H9 (cell line): ENCODE data around the gene PVR. TPM values are rescaled to one million over a fixed set of nuclear protein-coding genes. Genes with fewer than 3 reads are reported as not detected.

Experiments
- DNase-seq: peaks from one replicate; pipeline ENCODE4 v3.0.0-alpha.2; 2017
- H2AFZ ChIP-seq: one replicate; pipeline ENCODE4 v1.6.1; 2013; ENCODE audit warnings: mild to moderate bottlenecking, low read length, control low read depth, moderate library complexity
- H2AK5ac ChIP-seq: 2 replicates; pipeline ENCODE4 v1.6.1; 2013; ENCODE audit warnings: low read length, control low read depth, mixed read lengths; ENCODE audit not compliant: insufficient read length
- H2BK120ac ChIP-seq: one replicate; pipeline ENCODE4 v1.6.1; 2013; ENCODE audit warnings: low read depth, mild to moderate bottlenecking, low read length, control low read depth, inconsistent platforms; ENCODE audit not compliant: poor library complexity, severe bottlenecking
- H2BK12ac ChIP-seq: 2 replicates; pipeline ENCODE4 v1.6.1; 2013; ENCODE audit warnings: low read length, control low read depth, mixed read lengths, low read depth; ENCODE audit not compliant: insufficient read length
- H2BK15ac ChIP-seq: 2 replicates; pipeline ENCODE4 v1.6.1; 2013; ENCODE audit warnings: low read depth, low read length, control low read depth
- H2BK20ac ChIP-seq: one replicate; pipeline ENCODE4 v1.6.1; 2013; ENCODE audit warnings: low read depth, mild to moderate bottlenecking, low read length, control low read depth, inconsistent platforms; ENCODE audit not compliant: poor library complexity, severe bottlenecking
- H2BK5ac ChIP-seq: 2 replicates; pipeline ENCODE4 v1.6.1; 2013; ENCODE audit warnings: low read length, control low read depth, mixed read lengths; ENCODE audit not compliant: insufficient read length
- H3K14ac ChIP-seq: 2 replicates; pipeline ENCODE4 v1.6.1; 2013; ENCODE audit warnings: low read length, control low read depth; ENCODE audit not compliant: insufficient read depth
- H3K18ac ChIP-seq: 2 replicates; pipeline ENCODE4 v1.6.1; 2013; ENCODE audit warnings: low read depth, mild to moderate bottlenecking, mixed read lengths, low read length, control low read depth; ENCODE audit not compliant: insufficient read length
- H3K23ac ChIP-seq: 2 replicates; pipeline ENCODE4 v1.6.1; 2013; ENCODE audit warnings: low read length, control low read depth, mixed read lengths, low read depth; ENCODE audit not compliant: insufficient read length
- H3K23me2 ChIP-seq: 2 replicates; pipeline ENCODE4 v1.6.1; 2013; ENCODE audit warnings: low read depth, mild to moderate bottlenecking, mixed read lengths, low read length, control low read depth; ENCODE audit not compliant: insufficient read length, poor library complexity, severe bottlenecking
- H3K27ac ChIP-seq: 2 replicates; pipeline ENCODE4 v1.5.1; 2013; ENCODE audit warnings: low read length, control low read depth, mixed read lengths, low read depth; ENCODE audit not compliant: insufficient read length
- H3K27me3 ChIP-seq: 2 replicates; pipeline ENCODE4 v1.6.1; 2013; ENCODE audit warnings: low read length, control low read depth, inconsistent platforms; ENCODE audit not compliant: insufficient read depth
- H3K4ac ChIP-seq: 2 replicates; pipeline ENCODE4 v1.6.1; 2013; ENCODE audit warnings: low read depth, mild to moderate bottlenecking, control low read depth, inconsistent platforms, low read length, moderate library complexity
- H3K4me1 ChIP-seq: 2 replicates; pipeline ENCODE4 v1.6.1; 2013; ENCODE audit warnings: low read length, control low read depth, inconsistent platforms; ENCODE audit not compliant: insufficient read depth
- H3K4me2 ChIP-seq: 2 replicates; pipeline ENCODE4 v1.6.1; 2013; ENCODE audit warnings: low read length, control low read depth, mixed read lengths; ENCODE audit not compliant: insufficient read length, insufficient read depth
- H3K56ac ChIP-seq: 2 replicates; pipeline ENCODE4 v1.6.1; 2013; ENCODE audit warnings: low read depth, mild to moderate bottlenecking, mixed read lengths, low read length, control low read depth; ENCODE audit not compliant: insufficient read length
- H3K79me1 ChIP-seq: 2 replicates; pipeline ENCODE4 v1.6.1; 2013; ENCODE audit warnings: low read depth, mild to moderate bottlenecking, moderate library complexity, low read length, control low read depth, inconsistent platforms; ENCODE audit not compliant: insufficient read depth, poor library complexity, severe bottlenecking
- H3K79me2 ChIP-seq: 2 replicates; pipeline ENCODE4 v1.6.1; 2013; ENCODE audit warnings: low read length, control low read depth, inconsistent platforms; ENCODE audit not compliant: insufficient read depth
- H3K9ac ChIP-seq: 2 replicates; pipeline ENCODE4 v1.6.1; 2013; ENCODE audit warnings: low read length, control low read depth, mixed read lengths; ENCODE audit not compliant: insufficient read length; ENCODE audit errors: extremely low read depth
- H3K9me3 ChIP-seq: one replicate; pipeline ENCODE4 v1.6.1; 2013; ENCODE audit warnings: low read depth, low read length, inconsistent platforms; ENCODE audit not compliant: control insufficient read depth
- H3T11ph ChIP-seq: one replicate; pipeline ENCODE4 v1.6.1; 2013; ENCODE audit warnings: mild to moderate bottlenecking, low read length, control low read depth, inconsistent platforms
- H4K20me1 ChIP-seq: one replicate; pipeline ENCODE4 v1.6.1; 2013; ENCODE audit not compliant: control insufficient read depth, insufficient read length, insufficient read depth
- H4K5ac ChIP-seq: 2 replicates; pipeline ENCODE4 v1.6.1; 2013; ENCODE audit warnings: low read depth, mild to moderate bottlenecking, mixed read lengths, low read length, control low read depth; ENCODE audit not compliant: insufficient read length
- H4K8ac ChIP-seq: replicated peaks from 2 replicates; pipeline ENCODE4 v1.6.1; 2013; ENCODE audit warnings: low read length, control low read depth, mixed read lengths, low read depth; ENCODE audit not compliant: insufficient read length
- H4K91ac ChIP-seq: 2 replicates; pipeline ENCODE4 v1.6.1; 2013; ENCODE audit warnings: low read depth, mild to moderate bottlenecking, moderate library complexity, mixed read lengths, low read length, control low read depth; ENCODE audit not compliant: insufficient read length
- H3K27ac Mint-ChIP-seq, 3 experiments: 2 replicates in 2 of 3; 3 replicates in 1 of 3; pipeline ENCODE4 v1.8.0; 2020 to 2021; ENCODE audit warnings: mixed read lengths in 3 of 3, mild to moderate bottlenecking in 1 of 3, moderate library complexity in 1 of 3
- H3K27me3 Mint-ChIP-seq: 2 replicates; pipeline ENCODE4 v1.8.0; 2021; ENCODE audit warnings: low read depth, mild to moderate bottlenecking, moderate library complexity, mixed read lengths
- H3K36me3 Mint-ChIP-seq, 3 experiments: 2 replicates in 2 of 3; 3 replicates in 1 of 3; pipeline ENCODE4 v1.8.0; 2020 to 2021; ENCODE audit warnings: low read depth in 3 of 3, mixed read lengths in 3 of 3; ENCODE audit not compliant: insufficient read depth in 1 of 3
- H3K4me1 Mint-ChIP-seq, 2 experiments: 2 replicates each; pipeline ENCODE4 v1.8.0; 2020; ENCODE audit warnings: mixed read lengths in 2 of 2
- H3K4me3 Mint-ChIP-seq, 2 experiments: 2 replicates in 1 of 2; 3 replicates in 1 of 2; pipeline ENCODE4 v1.8.0; 2020 to 2021; ENCODE audit warnings: mild to moderate bottlenecking in 2 of 2, mixed read lengths in 2 of 2, moderate library complexity in 1 of 2
- H3K9me3 Mint-ChIP-seq, 2 experiments: 2 replicates in 1 of 2; 3 replicates in 1 of 2; pipeline ENCODE4 v1.8.0; 2020; ENCODE audit warnings: mild to moderate bottlenecking in 2 of 2, mixed read lengths in 2 of 2, moderate library complexity in 1 of 2
- CTCF ChIP-seq: fragments of 200-600 bp; sonication (generic); conservative IDR thresholded peaks from 3 replicates; pipeline ENCODE4 v1.8.0; 2021; ENCODE audit warnings: antibody characterized with exemption, mild to moderate bottlenecking
- WGBS: extraction: QIAGEN DNeasy Blood & Tissue Kit; methylation state at CpG from one replicate; pipeline ENCODE4 v1.1.7; 2013; ENCODE audit warnings: missing lambda C conversion rate, low lambda C conversion rate, mixed read lengths; ENCODE audit not compliant: insufficient read length; ENCODE audit errors: extremely low coverage; 5-methylcytosine and 5-hydroxymethylcytosine counted together
- total RNA-seq: library from RNA; stranded (reverse); gene quantifications from 2 replicates; pipeline ENCODE4 v1.2.1, GENCODE V29; 2021

Gene PVR
- total RNA-seq, 1 experiment from 2014 or later = 29.2 TPM

- Histone ChIP-seq H3K56ac (no peak overlapping the region), H3K9ac (no peak overlapping the region), H3K23ac (no peak overlapping the region), H3K23me2 (no peaks in the 10 kb centered on the region), H3K27ac (no peak overlapping the region), H3T11ph (no peak overlapping the region), H2BK5ac (no peak overlapping the region), H3K9me3 (no peaks in the 10 kb centered on the region), H2BK15ac (no peak overlapping the region), H2AFZ (no peak overlapping the region), H2BK12ac (no peak overlapping the region), H4K8ac (no peak overlapping the region), H3K79me1 (no peaks in the 10 kb centered on the region), H4K5ac (no peak overlapping the region), H3K27me3 (no peaks in the 10 kb centered on the region; the same call in 1 of the 2 replicates), H3K18ac (no peak overlapping the region), H2BK120ac (no peak overlapping the region), H3K79me2 (no peaks in the 10 kb centered on the region), H3K4ac (no peak overlapping the region), H3K4me1 (no peaks in the 10 kb centered on the region), H4K91ac (no peak overlapping the region), H3K14ac (no peak overlapping the region), H4K20me1 (no peaks in the 10 kb centered on the region), H2BK20ac (no peak overlapping the region), H3K4me2 (no peak overlapping the region), H2AK5ac (no peak overlapping the region)
- Mint-ChIP-seq H3K4me1 (peaks cover 0 to 1% of the 10 kb centered on the region in 2 experiments; a peak in 1 of 4 replicates), H3K4me3 (no peak overlapping the region), H3K9me3 (no peaks in the 10 kb centered on the region), H3K27ac (no peak overlapping the region; a peak in 1 of 7 replicates), H3K27me3 (peaks cover 23% of the 10 kb centered on the region), H3K36me3 (peaks cover 4 to 5% (median 4%) of the 10 kb centered on the region in 3 experiments; a peak in 4 of 7 replicates)
- DNase-seq = no peak
- WGBS = no CpG with 5 or more reads among the region's 9 CpGs
- no peak for TF ChIP-seq CTCF
Observed at GRCh38 chr19:44641501-44642265, 2.0 kb upstream of the PVR start.
